Measurements from ENCODE around the gene CNIH4. TPM values are rescaled to one million over a fixed set of nuclear protein-coding genes. Genes with fewer than 3 reads are reported as not detected.
"Not testable (repeated sequence)": the region's sequence is repeated elsewhere in the genome, so short reads cannot be mapped to it uniquely, and the experiment has no call there.

The CNIH4 gene
- 22.8 TPM for polyA plus RNA-seq (ENCODE audit: insufficient read length)

DNA sequence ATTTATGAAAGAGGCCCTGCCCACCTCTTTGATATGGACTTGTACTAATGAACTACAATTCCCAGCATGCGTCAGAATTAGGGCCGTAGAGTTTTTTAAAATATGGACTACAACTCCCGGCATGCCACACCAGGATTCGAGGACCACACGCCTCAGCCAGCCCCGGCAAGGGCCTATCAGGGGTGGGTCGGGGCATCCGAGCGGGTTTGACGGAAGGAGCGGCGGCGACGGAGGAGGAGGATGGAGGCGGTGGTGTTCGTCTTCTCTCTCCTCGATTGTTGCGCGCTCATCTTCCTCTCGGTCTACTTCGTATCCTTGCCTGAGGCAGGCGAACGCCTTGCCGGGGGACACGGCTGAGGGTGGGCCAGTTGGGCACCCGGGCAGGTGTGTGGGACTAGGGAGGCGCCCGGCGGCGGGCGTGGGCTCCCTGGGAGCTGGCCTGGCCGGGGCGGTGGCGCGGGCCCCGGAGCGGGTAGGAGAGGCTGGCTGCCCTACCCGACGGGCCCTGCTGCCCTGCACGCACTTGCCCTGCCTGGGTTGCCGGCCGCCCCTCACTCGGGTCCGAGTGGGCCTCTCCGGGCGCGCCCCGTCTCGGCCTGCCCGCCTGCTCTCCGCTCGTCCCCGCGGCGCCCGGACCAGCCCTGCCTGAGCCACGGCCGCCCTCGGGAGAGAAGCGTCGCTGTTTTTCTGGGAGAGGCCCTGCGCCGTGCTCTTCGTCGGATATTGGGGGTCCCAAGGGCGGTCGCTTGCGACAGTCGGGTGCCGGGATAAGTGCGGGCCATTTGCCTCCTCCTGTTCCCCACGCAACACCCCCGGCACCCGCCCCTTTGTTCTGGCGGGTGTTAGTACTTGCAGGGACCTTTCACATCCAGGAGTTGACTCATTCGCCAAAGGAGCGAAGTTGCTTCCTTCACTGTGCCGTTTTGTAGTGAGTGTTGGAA is at the start of gene CNIH4:
Gene CNIH4, plus strand, starts transcription at position 195 of the 941 bp plus-strand sequence. Its CDS starts 46 bp downstream, at position 241.
- peak; percentile 93 for DNase-seq

DNA sequence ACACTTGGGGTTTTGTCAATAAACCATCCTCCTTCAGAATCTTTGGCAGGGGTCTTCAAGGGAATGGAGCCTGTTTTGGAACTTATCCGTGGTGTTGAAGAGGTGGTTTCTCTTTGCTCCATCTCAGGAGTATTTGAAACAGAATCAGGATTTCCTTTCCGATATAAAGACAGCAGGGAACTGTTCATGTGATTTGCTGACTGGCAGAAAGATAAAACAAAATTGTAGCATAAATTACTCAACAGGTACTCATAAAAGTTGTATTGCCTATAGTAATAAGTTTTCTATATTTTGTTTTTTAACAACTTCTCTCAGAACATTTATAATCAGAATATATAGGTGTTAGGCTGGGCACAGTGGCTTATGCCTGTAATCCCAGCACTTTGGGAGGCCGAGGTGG is 48.6 kb upstream of the CNIH4 start:
- DNase-seq: no peak

DNA sequence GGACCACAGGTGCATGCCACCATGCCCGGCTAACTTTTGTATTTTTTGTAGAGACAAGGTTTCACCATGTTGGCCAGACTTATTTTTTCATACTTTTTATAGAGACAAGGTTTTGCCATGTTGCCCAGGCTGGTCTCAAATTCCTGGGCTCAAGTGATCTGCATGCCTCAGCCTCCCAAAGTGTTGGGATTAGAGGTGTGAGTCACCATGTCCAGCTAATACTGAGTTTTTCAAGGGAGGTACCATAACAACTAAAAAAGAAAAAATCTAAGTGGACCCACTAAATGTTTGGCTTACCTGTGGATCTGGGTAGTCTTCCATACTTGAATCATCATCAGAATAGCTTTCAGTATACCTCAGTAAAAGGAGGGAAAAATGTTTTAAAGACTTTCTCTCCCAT is 45.2 kb upstream of the CNIH4 start:
- not testable (repeated sequence) for DNase-seq

DNA sequence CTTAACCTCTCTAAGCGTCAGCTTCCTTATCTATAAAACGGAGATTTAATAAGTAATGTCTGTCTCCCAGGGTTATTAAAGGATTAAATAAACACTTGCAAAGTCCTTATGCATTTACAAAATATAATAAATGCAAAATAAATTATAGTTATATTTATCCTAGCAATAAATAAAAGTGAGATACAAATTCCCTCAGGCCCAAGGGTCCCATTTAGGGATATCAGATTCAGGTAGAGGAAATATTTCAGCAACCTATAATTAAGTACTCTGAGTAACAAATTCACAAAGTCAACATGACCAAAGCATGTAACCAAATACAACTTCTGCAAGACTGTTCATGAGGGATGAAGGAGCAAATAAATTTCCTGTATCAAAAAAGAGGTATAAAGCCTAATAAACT is 44.7 kb upstream of the CNIH4 start:
- no peak for DNase-seq

DNA sequence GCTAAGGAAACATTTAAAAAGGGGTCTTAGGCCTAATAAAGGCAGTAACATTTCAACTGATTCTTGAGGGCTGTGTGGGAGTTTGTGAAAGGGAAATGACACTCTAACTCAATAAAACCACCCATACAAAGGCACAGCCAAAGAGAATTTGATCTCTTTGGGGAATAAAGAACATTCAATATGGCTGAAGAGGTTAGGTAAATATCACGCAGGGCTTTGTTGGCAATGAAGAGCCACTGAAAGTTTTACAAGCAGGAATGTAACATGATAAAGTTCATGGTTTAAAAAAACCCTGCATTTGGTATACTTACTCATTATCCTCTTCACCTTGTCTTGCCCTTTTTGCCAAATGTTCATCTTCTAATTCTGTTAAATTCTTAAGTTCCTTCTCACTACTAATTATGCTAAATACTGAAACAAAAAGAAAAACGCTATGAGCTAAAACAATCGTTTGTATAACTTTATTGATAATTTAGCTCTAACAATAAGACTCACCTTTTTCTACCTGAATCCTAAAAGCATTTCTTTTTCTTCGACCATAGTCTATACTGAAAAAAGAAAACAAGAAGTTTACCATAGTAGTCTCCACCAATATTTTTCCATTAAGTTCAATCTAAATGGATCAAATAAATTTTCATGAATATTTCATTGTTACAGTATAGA is 39.2 kb upstream of the CNIH4 start:
- DNase-seq: no peak

DNA sequence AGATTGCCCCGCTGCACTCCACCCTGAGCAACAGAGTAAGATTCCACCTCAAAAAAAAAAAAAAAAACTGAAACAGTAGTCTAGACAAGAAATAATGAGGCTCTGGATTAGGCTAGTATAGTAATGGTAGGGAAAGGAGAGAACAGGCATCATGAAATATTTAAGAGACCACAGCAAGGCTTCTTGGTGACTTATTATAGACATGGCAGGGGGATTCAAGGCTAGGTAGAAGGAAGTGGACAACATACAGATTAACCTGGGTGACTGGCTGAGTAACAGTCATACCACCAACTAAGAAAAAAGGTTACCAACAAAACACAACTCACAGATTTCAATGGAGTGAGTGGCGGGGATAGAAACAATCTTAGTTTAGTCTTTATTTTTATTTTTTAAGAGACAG is 35.0 kb upstream of the CNIH4 start:
- DNase-seq: no peak

DNA sequence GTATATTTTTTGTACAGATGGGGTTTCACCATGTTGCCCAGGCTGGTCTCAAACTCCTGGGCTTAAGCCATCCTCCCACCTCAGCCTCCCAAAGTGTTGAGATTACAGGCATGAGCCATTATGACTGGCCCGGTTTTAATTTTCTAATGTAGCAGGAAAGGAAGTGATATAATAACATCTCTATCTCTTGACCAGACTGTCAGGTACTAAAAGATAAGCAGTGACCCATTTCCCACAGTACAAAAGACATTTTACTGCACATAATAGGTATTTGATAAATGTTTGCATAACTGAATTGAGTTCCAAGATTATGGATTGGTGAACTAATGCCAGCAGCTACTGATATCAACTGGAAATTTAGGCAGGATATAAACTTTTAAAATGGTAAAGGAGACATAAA is 30.7 kb upstream of the CNIH4 start:
- no peak for DNase-seq

DNA sequence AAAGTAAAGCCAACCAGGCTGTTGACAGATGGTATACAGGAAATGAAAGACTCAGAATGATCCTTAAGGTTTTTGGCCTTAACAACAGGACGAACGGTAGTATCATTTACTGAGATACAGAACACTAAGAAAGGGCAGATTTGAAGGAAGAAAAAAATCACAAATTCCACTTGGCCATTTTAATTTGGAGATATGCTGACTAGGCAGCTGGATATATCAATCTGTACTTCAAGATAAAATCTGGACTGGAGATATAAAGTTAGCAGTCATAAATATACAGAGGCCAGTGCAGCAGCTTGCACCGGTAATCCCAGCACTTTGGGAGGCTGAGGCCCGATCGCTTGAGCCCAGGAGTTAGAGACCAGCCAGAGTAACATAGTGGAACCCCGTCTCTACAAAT is 28.0 kb upstream of the CNIH4 start:
- no peak for DNase-seq

DNA sequence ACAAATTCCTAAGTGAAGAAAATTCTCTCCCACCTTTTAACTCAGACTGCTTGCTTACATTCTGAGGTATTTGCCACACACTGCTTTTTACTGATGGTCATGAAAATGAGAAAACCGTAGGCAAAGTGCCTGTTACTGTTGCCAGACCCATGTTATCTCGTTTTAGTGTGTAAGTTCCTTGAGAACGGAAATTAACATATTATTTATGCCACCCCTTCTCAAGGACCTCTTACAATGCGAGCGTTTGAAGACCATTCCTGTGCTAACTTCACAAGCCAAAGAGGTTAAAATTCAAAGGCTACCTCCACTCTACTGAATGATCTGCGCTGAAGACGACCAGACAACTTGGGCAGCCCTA is 27.2 kb upstream of the CNIH4 start:
- DNase-seq: no peak

DNA sequence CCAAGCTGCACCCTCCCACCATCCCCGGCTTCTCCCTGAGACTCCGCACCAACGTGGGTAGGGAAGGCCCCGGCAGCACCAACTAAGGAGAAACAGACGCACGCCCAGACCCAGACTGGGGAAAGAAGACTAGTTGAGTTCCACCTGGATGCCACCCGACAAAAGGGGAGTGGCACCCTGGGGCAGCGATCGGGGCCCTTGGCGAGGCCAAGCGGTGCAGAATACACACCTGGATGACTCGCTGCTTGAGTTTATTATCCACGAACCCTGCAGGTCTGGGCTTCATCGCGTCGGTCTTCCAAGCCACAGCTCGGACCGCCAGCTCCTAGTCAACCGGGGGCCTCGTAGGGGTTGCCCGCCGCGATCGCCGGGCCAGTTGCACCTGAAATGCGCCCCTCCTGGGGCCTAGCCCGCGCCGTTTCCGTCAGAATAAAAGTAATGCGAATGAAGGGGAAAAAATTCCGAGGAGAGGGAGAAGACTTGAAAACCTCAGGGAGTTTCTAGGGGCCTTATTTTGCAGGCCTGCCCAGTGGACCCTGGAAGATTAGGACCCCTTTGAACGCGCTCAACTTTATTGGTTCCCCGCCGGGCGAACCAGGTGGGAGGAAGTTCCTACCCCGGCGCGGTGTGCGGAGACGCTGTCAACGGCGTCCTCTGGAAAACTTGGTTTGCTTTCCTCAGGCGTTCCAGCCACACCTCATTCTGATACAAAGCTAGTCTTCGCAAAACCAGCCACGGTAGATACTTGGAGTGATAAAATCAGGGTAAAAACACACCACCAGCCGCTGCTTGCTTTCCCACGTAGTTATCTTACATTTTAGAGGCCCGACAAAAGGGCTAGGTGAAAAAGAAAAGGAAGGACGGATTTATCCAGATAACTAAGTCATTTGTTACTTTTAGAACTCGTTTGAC is 26.6 kb upstream of the CNIH4 start, which contains the start of gene NVL:
Gene NVL, minus strand, starts transcription at position 331 of the 912 bp plus-strand sequence. Its CDS starts 45 bp downstream, at position 286.
- peak; percentile 92 for DNase-seq

DNA sequence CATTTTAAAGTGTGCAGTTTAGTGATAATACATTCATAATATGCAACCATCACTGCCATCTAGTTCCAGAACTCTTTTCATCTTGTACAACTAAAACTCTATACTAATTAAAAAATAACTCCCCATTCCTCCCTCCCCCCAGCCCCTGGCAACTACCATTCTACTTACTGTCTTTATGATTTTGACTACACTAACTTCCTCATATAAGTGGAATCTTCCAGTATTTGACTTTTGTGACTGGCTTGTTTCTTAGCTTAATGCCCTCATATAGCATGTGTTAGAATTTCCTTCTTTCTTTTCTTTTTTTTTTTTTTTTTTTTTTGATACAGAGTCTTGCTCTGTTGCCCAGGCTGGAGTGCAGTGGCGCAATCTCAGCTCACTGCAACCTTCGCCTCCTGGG is 25.4 kb upstream of the CNIH4 start:
- no peak for DNase-seq

DNA sequence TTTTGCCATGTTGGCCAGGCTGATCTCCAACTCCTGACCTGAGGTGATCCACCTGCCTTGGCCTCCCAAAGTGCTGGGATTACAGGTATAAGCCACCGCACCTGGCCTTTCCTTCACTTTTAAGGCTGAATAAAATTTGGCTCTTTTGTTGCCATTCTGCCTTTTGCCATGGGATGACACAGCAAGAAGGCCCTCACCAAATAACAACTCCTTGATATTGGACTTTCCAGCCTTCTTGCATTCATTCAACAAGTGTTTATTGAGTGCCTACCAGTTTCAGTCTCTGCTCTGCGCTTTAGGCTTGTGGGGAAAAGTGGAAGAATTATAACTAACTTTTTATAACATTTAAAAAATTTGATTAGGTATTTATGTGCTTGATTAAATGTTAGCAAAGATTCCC is 24.9 kb upstream of the CNIH4 start:
- no peak for DNase-seq

DNA sequence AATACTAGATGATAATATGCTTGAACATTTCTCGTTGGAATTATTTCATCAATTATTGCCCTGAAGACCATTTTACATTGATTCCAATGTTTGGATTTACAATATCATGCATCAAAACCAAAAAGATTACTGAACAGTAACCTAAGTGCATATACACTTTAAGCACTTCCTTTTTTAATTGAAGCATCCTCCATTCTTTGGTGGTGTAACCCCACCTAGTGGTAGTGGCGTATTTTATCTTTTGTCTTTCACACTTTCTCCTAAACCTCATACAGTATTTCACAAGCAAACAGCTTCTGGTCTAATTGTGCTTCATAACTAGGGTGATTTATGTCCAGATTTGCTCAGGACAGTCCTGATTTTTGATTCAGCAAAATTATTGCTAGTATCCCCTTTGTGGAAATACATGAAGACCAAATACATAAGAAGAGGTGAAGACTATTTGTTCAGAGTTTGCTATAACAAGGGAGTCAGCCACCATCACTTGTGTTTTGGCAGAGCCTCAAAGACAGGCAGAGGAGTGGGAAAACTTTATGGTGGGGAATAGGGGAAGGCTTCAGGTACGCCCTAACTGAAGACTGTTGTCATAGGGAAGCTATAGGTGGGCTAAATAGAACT is 23.3 kb upstream of the CNIH4 start:
- DNase-seq: peak; percentile 47

DNA sequence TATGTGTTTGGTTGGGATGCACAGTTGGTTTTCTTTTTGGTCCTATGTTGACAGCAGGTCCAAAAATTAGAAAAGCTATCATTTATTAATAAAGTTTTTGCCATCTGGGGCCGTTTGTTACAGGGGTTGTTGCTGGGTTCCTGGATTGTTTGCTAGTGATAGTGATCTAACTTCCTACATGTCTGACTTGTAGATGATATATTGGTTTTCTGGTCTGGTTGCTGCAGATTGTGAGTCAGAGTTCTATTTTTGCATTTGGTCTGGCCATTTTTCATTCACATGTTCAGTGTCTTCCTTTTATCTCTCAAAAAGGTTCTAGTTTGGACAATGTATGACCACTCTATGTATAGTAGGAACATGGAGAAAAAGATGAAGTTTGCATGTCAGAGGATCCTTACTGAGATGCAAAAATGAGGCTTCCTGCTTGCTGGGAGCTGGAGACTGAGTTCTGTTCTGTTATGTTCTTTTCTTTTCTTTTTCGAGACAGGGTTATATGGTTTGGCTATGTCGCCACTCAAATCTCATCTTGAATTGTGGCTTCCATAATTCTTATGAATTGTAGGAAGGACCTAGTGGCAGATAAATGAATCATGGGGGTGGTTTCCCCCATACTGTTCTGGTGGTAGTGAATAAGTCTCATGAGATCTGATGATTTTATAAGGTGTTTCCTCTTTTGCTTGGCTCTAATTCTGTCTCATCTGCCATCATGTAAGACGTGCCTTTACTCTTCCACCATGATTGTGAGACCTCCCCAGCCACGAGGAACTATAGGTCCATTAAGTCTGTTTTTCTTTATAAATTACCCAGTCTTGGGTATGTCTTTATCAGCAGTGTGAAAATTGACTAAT is 22.5 kb upstream of the CNIH4 start:
- DNase-seq: no peak

DNA sequence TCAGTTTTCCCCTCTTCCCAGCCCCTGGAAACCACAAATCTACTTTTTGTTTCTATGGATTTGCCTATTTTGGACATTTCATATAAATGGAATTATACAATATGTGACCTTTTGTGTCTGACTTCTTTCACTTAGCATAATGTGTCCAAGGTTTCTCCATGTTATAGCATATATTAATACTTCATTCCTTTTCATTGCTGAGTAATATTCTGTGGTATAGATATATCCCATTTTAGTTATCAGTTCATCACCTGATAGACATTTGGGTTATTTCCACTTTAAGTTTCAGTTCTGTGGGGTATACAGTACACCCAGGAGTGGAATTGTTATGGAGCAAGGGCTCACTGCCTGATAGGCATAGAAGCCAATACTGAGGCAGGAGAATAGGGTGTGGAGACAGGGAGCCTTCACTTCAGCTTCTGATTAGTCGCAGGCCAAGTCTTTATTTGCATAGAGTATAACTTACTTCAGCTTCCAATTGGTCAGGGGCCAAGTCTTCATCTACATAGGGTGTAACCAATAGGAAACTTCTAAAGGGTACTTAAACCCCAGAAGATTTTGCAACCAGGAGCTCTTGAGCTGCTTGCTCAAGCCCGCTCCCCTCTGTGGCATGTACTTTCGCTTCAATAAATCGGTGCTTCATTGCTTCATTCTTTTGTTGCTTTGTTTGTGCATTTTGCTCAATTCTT is 18.4 kb upstream of the CNIH4 start:
- no peak for DNase-seq

DNA sequence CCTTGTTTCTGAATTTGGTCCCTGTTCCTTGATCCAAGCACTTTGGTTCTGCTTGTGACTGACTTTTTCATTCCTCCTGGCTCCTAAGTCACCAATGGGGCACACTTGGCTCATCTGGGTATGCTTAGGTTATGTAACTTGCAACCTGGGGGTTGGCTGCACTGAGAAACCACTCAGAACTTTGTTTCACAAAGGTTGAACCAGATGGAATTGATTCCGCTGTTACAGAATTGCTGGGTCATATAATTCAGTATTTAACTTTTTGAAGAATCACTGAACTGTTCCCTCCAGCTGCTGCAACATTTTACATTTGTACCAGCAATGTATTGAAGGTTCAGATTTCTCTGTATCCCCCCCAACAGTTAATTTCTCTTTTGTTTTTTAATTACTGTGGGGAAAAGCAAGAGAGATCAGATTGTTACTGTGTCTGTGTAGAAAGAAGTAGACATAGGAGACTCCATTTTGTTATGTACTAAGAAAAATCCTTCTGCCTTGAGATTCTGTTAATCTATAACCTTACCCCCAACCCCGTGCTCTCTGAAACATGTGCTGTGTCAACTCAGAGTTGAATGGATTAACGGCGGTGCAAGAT is 17.1 kb upstream of the CNIH4 start:
- DNase-seq: no peak

DNA sequence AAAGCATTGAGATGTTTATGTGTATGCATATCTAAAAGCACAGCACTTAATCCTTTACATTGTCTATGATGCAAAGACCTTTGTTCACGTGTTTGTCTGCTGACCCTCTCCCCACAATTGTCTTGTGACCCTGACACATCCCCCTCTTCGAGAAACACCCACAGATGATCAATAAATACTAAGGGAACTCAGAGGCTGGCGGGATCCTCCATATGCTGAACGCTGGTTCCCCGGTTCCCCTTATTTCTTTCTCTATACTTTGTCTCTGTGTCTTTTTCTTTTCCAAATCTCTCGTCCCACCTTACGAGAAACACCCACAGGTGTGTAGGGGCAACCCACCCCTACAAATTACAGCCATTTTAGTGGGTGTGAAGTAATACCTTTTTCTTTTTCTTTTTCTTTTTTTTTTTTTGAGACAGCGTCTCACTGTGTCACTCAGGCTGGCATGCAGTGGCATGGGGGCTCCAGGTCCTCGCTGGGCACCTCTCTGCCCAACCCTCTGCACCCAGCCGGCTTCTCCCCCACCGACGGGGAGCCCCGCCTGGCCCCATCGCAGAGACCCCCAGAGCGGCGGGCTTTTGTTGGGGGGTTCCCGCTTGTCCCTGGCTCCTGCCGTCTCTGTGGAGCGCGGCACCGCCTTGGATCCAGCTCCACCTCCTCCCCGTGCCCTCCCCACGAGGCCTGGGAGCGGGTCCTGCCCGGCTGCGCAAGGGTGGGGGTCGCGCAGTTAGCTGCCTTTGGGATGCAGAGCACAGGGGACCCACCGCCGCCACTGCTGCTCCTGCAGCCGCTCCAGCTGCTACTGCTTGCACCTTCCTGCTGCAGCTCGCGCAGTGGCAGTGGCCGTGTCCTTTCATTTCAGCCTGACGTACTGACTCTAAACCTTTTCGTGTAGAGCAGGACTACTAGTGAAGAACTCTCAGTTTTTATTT is 16.0 kb upstream of the CNIH4 start:
- DNase-seq: not testable (repeated sequence)

DNA sequence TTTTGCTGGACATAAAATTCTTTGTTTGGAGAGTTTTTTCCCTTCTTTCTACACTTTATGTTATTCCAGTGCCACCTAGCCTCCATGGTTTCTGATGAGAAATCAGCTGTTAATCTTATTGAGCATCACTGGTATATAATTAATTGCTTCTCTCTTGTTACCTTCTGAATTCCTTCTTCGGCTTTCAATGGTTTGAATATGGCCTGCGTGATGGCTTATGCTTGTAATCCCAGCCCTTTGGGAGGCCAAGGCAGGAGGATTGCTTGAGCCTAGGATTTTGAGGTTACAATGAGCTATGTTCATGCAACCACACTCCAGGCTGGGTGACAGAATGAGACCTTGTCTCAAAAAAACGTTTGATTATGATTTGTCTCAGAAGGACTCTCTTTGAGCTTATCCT is 13.0 kb upstream of the CNIH4 start:
- no peak for DNase-seq

DNA sequence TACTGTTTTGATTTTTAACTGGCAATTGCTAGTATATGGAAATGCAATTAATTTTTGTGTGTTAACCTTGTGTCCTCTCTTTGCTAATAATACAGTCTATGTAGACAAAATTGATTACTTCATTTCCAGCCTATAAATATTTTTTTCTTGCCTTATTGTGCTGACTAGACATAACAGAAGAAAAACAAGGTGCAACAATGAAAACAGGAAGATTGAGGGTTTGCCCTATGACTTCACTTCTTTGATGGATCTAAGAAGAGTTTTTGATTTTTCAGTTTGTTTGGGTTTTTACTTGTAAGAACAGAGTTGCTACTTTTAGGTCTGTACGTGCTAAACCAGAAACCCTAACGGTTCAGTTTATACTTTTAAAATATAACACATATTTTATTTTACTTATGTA is 8.5 kb upstream of the CNIH4 start:
- DNase-seq: no peak
